Panc1 (cell line): ENCODE data around the gene RABL6. TPM values are rescaled to one million over a fixed set of nuclear protein-coding genes. Genes with fewer than 3 reads are reported as not detected.

ENCODE experiments used
- ATAC-seq: fragments of 200-7000 bp; cut with Tn5 transposase; 2 replicates; pipeline ENCODE4 v1.9.1; 2020; ENCODE audit warnings: mild to moderate bottlenecking, moderate library complexity
- Bru-seq: library from RNA; stranded (reverse); fragments of 400-500 nt; gene quantifications from one replicate; lab custom pipeline; 2021; lab: Mats Ljungman, UMichigan
- BruChase-seq, 2 experiments: library from RNA; stranded (reverse); fragments of 400-500 nt; gene quantifications; one replicate each; lab custom pipeline; 2021; lab: Mats Ljungman, UMichigan
- BruUV-seq: library from RNA; stranded (reverse); fragments of 400-500 nt; replicated peaks from 2 replicates; lab custom pipeline; 2021; lab: Mats Ljungman, UMichigan
- CTCF ChIA-PET: fragments of 300-600 bp; sonication (Branson Sonifier 250); formaldehyde crosslinking; loops from one replicate; lab custom pipeline; 2022; ENCODE audit warnings: antibody characterized with exemption; lab: Charles Lee
- POLR2A ChIA-PET: fragments of 300-600 bp; sonication (Branson Sonifier 250); formaldehyde crosslinking; loops from one replicate; lab custom pipeline; 2022; ENCODE audit warnings: antibody characterized with exemption; lab: Charles Lee
- DNase-seq: peaks from one replicate; pipeline ENCODE4 v3.0.0-alpha.2; 2010; ENCODE audit warnings: low read depth, low spot score
- H3K27ac ChIP-seq: 2 replicates; pipeline ENCODE4 v1.5.1; 2011; ENCODE audit warnings: mild to moderate bottlenecking, low read length, inconsistent platforms
- H3K27me3 ChIP-seq: fragments of 200-500 bp; sonication (Bioruptor generic); 2 replicates; pipeline ENCODE4 v1.6.0; 2014; ENCODE audit warnings: low read length, inconsistent platforms; ENCODE audit not compliant: control insufficient read depth, insufficient read depth
- H3K36me3 ChIP-seq: fragments of 200-500 bp; sonication (Bioruptor generic); 2 replicates; pipeline ENCODE4 v1.5.1; 2014; ENCODE audit warnings: inconsistent platforms, mild to moderate bottlenecking, low read length, moderate library complexity; ENCODE audit not compliant: control insufficient read depth, insufficient read depth
- H3K4me1 ChIP-seq: 2 replicates; pipeline ENCODE4 v1.5.1; 2011; ENCODE audit warnings: inconsistent platforms, mild to moderate bottlenecking, low read length, moderate library complexity; ENCODE audit not compliant: control insufficient read depth, insufficient read depth
- H3K4me3 ChIP-seq, 2 experiments: 2 replicates each; pipeline ENCODE4 v1.5.1; 2011 to 2012; ENCODE audit warnings: low read depth in 2 of 2, low read length in 2 of 2, mild to moderate bottlenecking in 2 of 2, inconsistent platforms in 1 of 2, moderate library complexity in 1 of 2
- H3K9me3 ChIP-seq: fragments of 200-500 bp; sonication (Bioruptor generic); 2 replicates; pipeline ENCODE4 v1.5.1; 2014; ENCODE audit warnings: low read depth, mild to moderate bottlenecking, inconsistent platforms, low read length, moderate library complexity; ENCODE audit not compliant: control insufficient read depth, insufficient read depth
- POLR2AphosphoS5 ChIP-seq: IDR thresholded peaks from 2 replicates; pipeline ENCODE4 v1.6.1; 2012; ENCODE audit warnings: mild to moderate bottlenecking, low read depth, low read length, moderate library complexity
- SIN3A ChIP-seq: IDR thresholded peaks from 2 replicates; pipeline ENCODE4 v1.6.1; 2012; ENCODE audit warnings: low read depth, mild to moderate bottlenecking, low read length, moderate library complexity, borderline replicate concordance; ENCODE audit not compliant: insufficient read depth
- TCF7L2 ChIP-seq: IDR thresholded peaks from 2 replicates; pipeline ENCODE4 v1.6.1; 2011; ENCODE audit warnings: mild to moderate bottlenecking, low read depth, low read length, inconsistent platforms
- in situ Hi-C: cut with HindIII; loops from 2 replicates; pipeline ENCODE4 v1.10.0; 2016; ENCODE audit warnings: low sequenced_read_pairs, low pct_unique_long_range_greater_than_20kb
- intact Hi-C: fragments of 100-400 bp; cut with micrococcal nuclease; formaldehyde crosslinking; loops from one replicate; pipeline ENCODE4 v1.10.0; 2022; ENCODE audit not compliant: unreplicated experiment
- long read RNA-seq: library from polyadenylated mRNA; unstranded; transcript quantifications from one replicate; pipeline ENCODE4 v2.0.0, GENCODE V29; 2021; ENCODE audit not compliant: unreplicated experiment
- polyA plus RNA-seq: library from polyadenylated mRNA; unstranded; fragments of >200 nt; gene quantifications from one replicate; pipeline ENCODE4 v1.2.1, GENCODE V29; 2012; ENCODE audit warnings: missing spikeins; ENCODE audit not compliant: insufficient read length
- total RNA-seq: library from RNA; stranded (reverse); gene quantifications from one replicate; pipeline ENCODE4 v1.2.1, GENCODE V29; 2021; ENCODE audit not compliant: unreplicated experiment
- TF ChIP-seq, protein P1 (sequence below): fragments of 450-650 bp; IDR thresholded peaks from 2 replicates; pipeline ENCODE4 v1.5.1; 2017; ENCODE audit warnings: mild to moderate bottlenecking
- TF ChIP-seq, protein P2 (sequence below), 2 experiments: IDR thresholded peaks; 2 replicates each; pipeline ENCODE4 v1.6.1; 2011 to 2012; ENCODE audit warnings: low read depth in 2 of 2, control low read depth in 1 of 2, low read length in 1 of 2, mild to moderate bottlenecking in 1 of 2, moderate library complexity in 1 of 2; ENCODE audit not compliant: insufficient read depth in 1 of 2

The RABL6 gene, protein sequence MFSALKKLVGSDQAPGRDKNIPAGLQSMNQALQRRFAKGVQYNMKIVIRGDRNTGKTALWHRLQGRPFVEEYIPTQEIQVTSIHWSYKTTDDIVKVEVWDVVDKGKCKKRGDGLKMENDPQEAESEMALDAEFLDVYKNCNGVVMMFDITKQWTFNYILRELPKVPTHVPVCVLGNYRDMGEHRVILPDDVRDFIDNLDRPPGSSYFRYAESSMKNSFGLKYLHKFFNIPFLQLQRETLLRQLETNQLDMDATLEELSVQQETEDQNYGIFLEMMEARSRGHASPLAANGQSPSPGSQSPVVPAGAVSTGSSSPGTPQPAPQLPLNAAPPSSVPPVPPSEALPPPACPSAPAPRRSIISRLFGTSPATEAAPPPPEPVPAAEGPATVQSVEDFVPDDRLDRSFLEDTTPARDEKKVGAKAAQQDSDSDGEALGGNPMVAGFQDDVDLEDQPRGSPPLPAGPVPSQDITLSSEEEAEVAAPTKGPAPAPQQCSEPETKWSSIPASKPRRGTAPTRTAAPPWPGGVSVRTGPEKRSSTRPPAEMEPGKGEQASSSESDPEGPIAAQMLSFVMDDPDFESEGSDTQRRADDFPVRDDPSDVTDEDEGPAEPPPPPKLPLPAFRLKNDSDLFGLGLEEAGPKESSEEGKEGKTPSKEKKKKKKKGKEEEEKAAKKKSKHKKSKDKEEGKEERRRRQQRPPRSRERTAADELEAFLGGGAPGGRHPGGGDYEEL
- 106 TPM for total RNA-seq
- 144 TPM for polyA plus RNA-seq
- percentile 66 among the genes with signal in this experiment for Bru-seq, nascent RNA
- BruChase-seq, experiment 1, labeled RNA remaining after a 2-hour chase = percentile 80 among the genes with signal in this experiment
- BruChase-seq, experiment 2, labeled RNA remaining after a 6-hour chase = percentile 88 among the genes with signal in this experiment
- long read RNA-seq, transcript RABL6-201 (15 exons, 3,091 nt) = major isoform, 14 of 132 reads
- long read RNA-seq, transcript RABL6-205 (6 exons, 3,328 nt) = minor isoform, 5 of 132 reads
- long read RNA-seq, partial matches to known transcripts = 100 of 132 reads
- long read RNA-seq, other reads (novel, unspliced or antisense) = 10 of 132 reads

DNA sequence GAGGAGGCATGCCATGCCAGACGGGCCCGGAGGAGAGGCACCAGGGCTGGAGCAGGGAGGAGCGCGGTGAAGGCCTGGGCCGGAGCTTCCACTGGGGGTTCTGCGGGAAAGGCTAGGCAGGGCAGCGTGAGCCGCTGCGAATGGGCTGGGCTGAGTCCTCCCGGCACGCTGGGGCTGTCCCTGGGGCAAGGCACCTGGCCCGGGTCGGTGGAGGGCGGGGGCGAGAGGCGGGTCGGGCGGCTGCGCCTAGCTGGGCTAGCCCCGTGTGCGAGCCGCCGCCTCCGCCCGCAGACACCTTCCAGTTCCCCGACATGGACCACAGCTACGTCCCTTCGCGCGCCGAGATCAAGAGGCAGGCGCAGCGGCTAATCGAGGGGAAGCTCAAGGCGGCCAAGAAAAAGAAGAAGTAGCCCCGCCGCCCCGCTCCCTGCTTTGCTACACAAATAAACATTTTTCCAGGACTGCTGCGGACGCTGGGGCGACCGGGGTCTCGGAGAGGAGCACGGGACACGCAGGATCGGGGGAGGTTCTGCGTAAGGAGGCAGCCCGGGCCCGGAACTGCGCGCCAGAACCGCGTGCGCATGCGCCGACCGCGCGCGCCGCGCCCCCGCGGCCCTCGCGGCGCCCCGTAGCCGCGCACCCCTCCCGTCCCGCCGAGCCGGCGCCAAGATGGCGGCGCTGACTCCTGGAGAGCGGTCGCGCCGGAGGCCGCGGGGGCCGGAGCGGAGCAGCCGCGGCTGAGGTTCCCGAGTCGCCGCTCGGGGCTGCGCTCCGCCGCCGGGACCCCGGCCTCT, at the start of gene RABL6:
TSS of gene RABL6 (plus strand) at position 668 of the 794 bp plus-strand sequence. CDS start 249 bp downstream, outside the sequence.
- in situ Hi-C loops = no loop called here
- Histone ChIP-seq H3K4me1 (peaks cover 17% of the 10 kb centered on the region), H3K4me3 (peak within 1 kb of the TSS; percentile 67 to 71), H3K36me3 (peaks cover 4% of the 10 kb centered on the region), H3K27ac (peak within 1 kb of the TSS; percentile 88), H3K9me3 (no peaks in the 10 kb centered on the region), H3K27me3 (no peaks in the 10 kb centered on the region)
- CTCF ChIA-PET = no interaction called here
- TSS peak; percentile 78 for BruUV-seq
- intact Hi-C loops = no loop called here
- ATAC-seq (peak; percentile 89), DNase-seq (no peak)
- TF ChIP-seq, protein P1, sequence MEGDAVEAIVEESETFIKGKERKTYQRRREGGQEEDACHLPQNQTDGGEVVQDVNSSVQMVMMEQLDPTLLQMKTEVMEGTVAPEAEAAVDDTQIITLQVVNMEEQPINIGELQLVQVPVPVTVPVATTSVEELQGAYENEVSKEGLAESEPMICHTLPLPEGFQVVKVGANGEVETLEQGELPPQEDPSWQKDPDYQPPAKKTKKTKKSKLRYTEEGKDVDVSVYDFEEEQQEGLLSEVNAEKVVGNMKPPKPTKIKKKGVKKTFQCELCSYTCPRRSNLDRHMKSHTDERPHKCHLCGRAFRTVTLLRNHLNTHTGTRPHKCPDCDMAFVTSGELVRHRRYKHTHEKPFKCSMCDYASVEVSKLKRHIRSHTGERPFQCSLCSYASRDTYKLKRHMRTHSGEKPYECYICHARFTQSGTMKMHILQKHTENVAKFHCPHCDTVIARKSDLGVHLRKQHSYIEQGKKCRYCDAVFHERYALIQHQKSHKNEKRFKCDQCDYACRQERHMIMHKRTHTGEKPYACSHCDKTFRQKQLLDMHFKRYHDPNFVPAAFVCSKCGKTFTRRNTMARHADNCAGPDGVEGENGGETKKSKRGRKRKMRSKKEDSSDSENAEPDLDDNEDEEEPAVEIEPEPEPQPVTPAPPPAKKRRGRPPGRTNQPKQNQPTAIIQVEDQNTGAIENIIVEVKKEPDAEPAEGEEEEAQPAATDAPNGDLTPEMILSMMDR = no peak
- TF ChIP-seq TCF7L2 (no peak), SIN3A (peak; percentile 44; the same call in 1 of the 2 replicates), POLR2AphosphoS5 (peak; percentile 81)
- TF ChIP-seq, protein P2, sequence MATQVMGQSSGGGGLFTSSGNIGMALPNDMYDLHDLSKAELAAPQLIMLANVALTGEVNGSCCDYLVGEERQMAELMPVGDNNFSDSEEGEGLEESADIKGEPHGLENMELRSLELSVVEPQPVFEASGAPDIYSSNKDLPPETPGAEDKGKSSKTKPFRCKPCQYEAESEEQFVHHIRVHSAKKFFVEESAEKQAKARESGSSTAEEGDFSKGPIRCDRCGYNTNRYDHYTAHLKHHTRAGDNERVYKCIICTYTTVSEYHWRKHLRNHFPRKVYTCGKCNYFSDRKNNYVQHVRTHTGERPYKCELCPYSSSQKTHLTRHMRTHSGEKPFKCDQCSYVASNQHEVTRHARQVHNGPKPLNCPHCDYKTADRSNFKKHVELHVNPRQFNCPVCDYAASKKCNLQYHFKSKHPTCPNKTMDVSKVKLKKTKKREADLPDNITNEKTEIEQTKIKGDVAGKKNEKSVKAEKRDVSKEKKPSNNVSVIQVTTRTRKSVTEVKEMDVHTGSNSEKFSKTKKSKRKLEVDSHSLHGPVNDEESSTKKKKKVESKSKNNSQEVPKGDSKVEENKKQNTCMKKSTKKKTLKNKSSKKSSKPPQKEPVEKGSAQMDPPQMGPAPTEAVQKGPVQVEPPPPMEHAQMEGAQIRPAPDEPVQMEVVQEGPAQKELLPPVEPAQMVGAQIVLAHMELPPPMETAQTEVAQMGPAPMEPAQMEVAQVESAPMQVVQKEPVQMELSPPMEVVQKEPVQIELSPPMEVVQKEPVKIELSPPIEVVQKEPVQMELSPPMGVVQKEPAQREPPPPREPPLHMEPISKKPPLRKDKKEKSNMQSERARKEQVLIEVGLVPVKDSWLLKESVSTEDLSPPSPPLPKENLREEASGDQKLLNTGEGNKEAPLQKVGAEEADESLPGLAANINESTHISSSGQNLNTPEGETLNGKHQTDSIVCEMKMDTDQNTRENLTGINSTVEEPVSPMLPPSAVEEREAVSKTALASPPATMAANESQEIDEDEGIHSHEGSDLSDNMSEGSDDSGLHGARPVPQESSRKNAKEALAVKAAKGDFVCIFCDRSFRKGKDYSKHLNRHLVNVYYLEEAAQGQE (IDR thresholded peaks at IDR 0.05; ENCODE audit: insufficient read depth in 1 of 2, low read depth in 2 of 2, low read length in 1 of 2) = no peak
- POLR2A ChIA-PET = no interaction called here

DNA sequence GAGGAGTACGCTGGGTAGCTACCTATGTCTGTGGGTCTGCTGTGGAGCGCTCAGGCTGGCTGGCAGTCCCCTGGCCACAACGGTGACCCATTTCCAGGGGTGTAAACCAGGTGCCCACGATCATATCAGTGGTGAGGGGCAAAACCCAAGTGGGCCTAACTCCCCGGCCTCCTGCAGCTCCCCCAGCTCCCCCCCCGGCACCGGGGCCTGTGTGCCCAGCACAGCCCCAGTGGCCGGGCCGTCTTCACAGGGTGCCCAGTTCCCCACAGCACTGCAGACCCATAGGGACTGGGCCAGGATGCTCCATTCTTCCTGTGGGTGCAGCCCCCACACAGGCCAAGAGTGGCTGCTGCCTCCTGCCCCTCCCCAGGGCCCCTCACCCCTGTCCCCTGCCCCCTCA, 48.7 kb upstream of the RABL6 start:
- CTCF ChIA-PET = no interaction called here
- Histone ChIP-seq H3K4me1 (peaks cover 3% of the 10 kb centered on the region; the same call in 1 of the 2 replicates), H3K27me3 (no peaks in the 10 kb centered on the region), H3K27ac (no peak overlapping the region), H3K4me3 (no peak overlapping the region), H3K36me3 (no peaks in the 10 kb centered on the region), H3K9me3 (no peaks in the 10 kb centered on the region)
- intact Hi-C loops = no loop called here
- no TSS peak for BruUV-seq
- no peak for DNase-seq
- POLR2A ChIA-PET = no interaction called here
- TF ChIP-seq, protein P1 = no peak
- no peak for TF ChIP-seq POLR2AphosphoS5
- TF ChIP-seq SIN3A = no peak
- no peak for TF ChIP-seq TCF7L2
- TF ChIP-seq, protein P2 (IDR thresholded peaks at IDR 0.05; ENCODE audit: insufficient read depth in 1 of 2, low read depth in 2 of 2, low read length in 1 of 2) = no peak
- no peak for ATAC-seq
- in situ Hi-C loops = no loop called here
